D341Med (cell line): ENCODE data around the gene FAM171A1.
"Not testable (repeated sequence)": the region's sequence is repeated elsewhere in the genome, so short reads cannot be mapped to it uniquely, and the experiment has no call there.

ENCODE experiments used
- DNase-seq: peaks from one replicate; pipeline ENCODE4 v3.0.0; 2012; ENCODE audit warnings: low spot score

Gene FAM171A1

GRCh38 chr10:15280974-15281373 lies 90.1 kb downstream of the FAM171A1 start:
- no peak for DNase-seq

- DNase-seq, result no peak
Observed at GRCh38 chr10:15280462-15280861, 90.6 kb downstream of the FAM171A1 start.

GRCh38 chr10:15279236-15279635 lies 91.9 kb downstream of the FAM171A1 start:
- no peak for DNase-seq

GRCh38 chr10:15278786-15279185 lies 92.3 kb downstream of the FAM171A1 start:
- no peak for DNase-seq

GRCh38 chr10:15276039-15276438 lies 95.0 kb downstream of the FAM171A1 start:
- not testable (repeated sequence) for DNase-seq

GRCh38 chr10:15269838-15270237 lies 101.3 kb downstream of the FAM171A1 start:
- DNase-seq, result not testable (repeated sequence)

- no peak for DNase-seq
Observed at GRCh38 chr10:15267496-15267895, 103.6 kb downstream of the FAM171A1 start.

- no peak for DNase-seq
Observed at GRCh38 chr10:15266117-15266516, 105.0 kb downstream of the FAM171A1 start.

GRCh38 chr10:15265558-15265957 lies 105.5 kb downstream of the FAM171A1 start:
- no peak for DNase-seq

GRCh38 chr10:15265056-15265455 lies 106.0 kb downstream of the FAM171A1 start:
- DNase-seq, result no peak

GRCh38 chr10:15263657-15264323 lies 107.3 kb downstream of the FAM171A1 start:
- DNase-seq, result no peak

- no peak for DNase-seq
Observed at GRCh38 chr10:15262036-15262713, 108.9 kb downstream of the FAM171A1 start.

GRCh38 chr10:15259136-15259535 lies 112.0 kb downstream of the FAM171A1 start:
- DNase-seq, result no peak

GRCh38 chr10:15258255-15258654 lies 112.8 kb downstream of the FAM171A1 start:
- no peak for DNase-seq

GRCh38 chr10:15255961-15256360 lies 115.1 kb downstream of the FAM171A1 start:
- no peak for DNase-seq

- DNase-seq, result no peak
Observed at GRCh38 chr10:15254808-15255648, 116.1 kb downstream of the FAM171A1 start.

- no peak for DNase-seq
Observed at GRCh38 chr10:15253951-15254807, 116.9 kb downstream of the FAM171A1 start.

GRCh38 chr10:15252396-15252795 lies 118.7 kb downstream of the FAM171A1 start:
- no peak for DNase-seq

- no peak for DNase-seq
Observed at GRCh38 chr10:15251791-15252380, 119.2 kb downstream of the FAM171A1 start.

- peak; percentile 54 for DNase-seq
Observed at GRCh38 chr10:15245530-15245929, 125.6 kb downstream of the FAM171A1 start.

GRCh38 chr10:15244635-15245197 lies 126.4 kb downstream of the FAM171A1 start:
- DNase-seq, result no peak
